NB4 (cell line): ENCODE results near the gene TSHZ2.

Experiments
- MYC ChIP-seq: IDR thresholded peaks from 2 replicates; pipeline ENCODE4 v1.6.1; 2011; ENCODE audit warnings: low read depth, low read length
- TF ChIP-seq, protein P1 (sequence below): IDR thresholded peaks from one replicate; pipeline ENCODE4 v1.5.1; 2012; ENCODE audit warnings: low read depth, low read length
- TF ChIP-seq, protein P2 (sequence below): IDR thresholded peaks from 2 replicates; pipeline ENCODE4 v1.6.1; 2011; ENCODE audit warnings: low read depth, low read length

DNA sequence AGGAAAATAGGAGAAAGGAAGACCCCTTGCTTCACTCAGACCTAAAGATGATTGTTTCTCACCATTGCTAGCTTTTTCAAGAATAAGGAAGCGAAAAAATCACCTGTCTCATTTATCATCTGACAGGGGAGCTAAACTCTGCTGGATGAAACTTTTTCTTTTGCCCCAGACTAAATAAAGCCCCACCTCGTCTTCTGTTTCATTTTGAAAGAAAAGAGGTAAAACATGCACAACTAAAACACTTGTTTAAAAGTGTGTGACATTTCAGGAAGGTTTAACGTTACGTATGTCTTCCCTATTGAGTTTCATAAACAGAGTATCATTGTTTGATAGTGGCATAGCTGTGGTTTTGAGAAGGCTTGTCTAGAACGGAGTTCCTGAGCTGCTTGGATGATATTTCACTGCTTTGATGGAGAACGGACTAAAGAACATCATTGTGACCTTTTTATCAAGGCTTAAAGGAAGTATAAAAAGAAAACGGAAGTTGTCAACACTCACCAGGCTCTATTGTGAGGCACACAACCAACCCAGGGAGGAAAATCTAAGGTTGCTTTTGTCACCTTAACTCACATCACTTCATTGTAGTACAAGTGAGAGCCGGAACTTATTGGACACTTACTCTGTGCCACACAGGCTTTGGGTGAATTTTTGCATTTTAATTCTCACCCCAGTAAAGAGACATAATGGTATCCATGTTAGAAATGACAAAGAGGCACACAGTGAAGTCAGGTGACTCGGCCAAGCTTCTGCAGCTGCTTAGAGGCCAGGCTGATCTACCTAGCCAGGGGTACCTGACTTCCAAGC, 29.5 kb downstream of the TSHZ2 start:
- TF ChIP-seq, protein P1, sequence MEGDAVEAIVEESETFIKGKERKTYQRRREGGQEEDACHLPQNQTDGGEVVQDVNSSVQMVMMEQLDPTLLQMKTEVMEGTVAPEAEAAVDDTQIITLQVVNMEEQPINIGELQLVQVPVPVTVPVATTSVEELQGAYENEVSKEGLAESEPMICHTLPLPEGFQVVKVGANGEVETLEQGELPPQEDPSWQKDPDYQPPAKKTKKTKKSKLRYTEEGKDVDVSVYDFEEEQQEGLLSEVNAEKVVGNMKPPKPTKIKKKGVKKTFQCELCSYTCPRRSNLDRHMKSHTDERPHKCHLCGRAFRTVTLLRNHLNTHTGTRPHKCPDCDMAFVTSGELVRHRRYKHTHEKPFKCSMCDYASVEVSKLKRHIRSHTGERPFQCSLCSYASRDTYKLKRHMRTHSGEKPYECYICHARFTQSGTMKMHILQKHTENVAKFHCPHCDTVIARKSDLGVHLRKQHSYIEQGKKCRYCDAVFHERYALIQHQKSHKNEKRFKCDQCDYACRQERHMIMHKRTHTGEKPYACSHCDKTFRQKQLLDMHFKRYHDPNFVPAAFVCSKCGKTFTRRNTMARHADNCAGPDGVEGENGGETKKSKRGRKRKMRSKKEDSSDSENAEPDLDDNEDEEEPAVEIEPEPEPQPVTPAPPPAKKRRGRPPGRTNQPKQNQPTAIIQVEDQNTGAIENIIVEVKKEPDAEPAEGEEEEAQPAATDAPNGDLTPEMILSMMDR, result no peak
- no peak for TF ChIP-seq MYC
- TF ChIP-seq, protein P2, sequence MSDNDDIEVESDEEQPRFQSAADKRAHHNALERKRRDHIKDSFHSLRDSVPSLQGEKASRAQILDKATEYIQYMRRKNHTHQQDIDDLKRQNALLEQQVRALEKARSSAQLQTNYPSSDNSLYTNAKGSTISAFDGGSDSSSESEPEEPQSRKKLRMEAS, result no peak
